GM12878 (cell line): Measurements from ENCODE around the gene RPS6KC1. TPM values are rescaled to one million over a fixed set of nuclear protein-coding genes. Genes with fewer than 3 reads are reported as not detected.

Source experiments
- ATAC-seq: fragments of 200-7000 bp; cut with Tn5 transposase; 3 replicates; pipeline ENCODE4 v1.9.1; 2020; ENCODE audit warnings: mild to moderate bottlenecking, moderate library complexity
- BruUV-seq: library from RNA; stranded (reverse); fragments of 400-500 nt; replicated peaks from 2 replicates; lab custom pipeline; 2021; lab: Mats Ljungman, UMichigan
- CTCF ChIA-PET: fragments of 300-600 bp; sonication (Branson Sonifier 250); formaldehyde crosslinking; extraction: SDS; loops from one replicate; lab custom pipeline; 2021; ENCODE audit warnings: inconsistent platforms; lab: Yijun Ruan, JAX
- POLR2A ChIA-PET: fragments of 350-600 bp; formaldehyde crosslinking; extraction: SDS; loops from one replicate; lab custom pipeline; 2021; ENCODE audit warnings: inconsistent platforms; lab: Charles Lee
- RAD21 ChIA-PET: fragments of 300-600 bp; sonication (Branson Sonifier 250); formaldehyde crosslinking; loops from one replicate; lab custom pipeline; 2023; ENCODE audit warnings: antibody characterized with exemption; ENCODE audit not compliant: unreplicated experiment; lab: Charles Lee
- SMC1A ChIA-PET: fragments of 300-600 bp; sonication (Branson Sonifier 250); formaldehyde crosslinking; loops from one replicate; lab custom pipeline; 2023; ENCODE audit not compliant: unreplicated experiment, uncharacterized antibody; lab: Charles Lee
- DNase-seq: peaks from one replicate; pipeline ENCODE4 v3.0.0-alpha.2; 2011; ENCODE audit warnings: low read depth, low spot score
- FAIRE-seq: peaks from 3 replicates; lab custom pipeline; 2011; peaks lifted over from hg19 to GRCh38; lab: Jason Lieb, UNC
- H2AFZ ChIP-seq: 2 replicates; pipeline ENCODE4 v1.6.0; 2011; ENCODE audit warnings: low read depth, low read length, control low read depth; ENCODE audit not compliant: control insufficient read depth
- H3K27ac ChIP-seq: 2 replicates; pipeline ENCODE4 v1.5.1; 2011; ENCODE audit warnings: control low read depth; ENCODE audit not compliant: control insufficient read depth, insufficient read depth
- H3K27me3 ChIP-seq, 2 experiments: replicated peaks in 1 of 2; 2 replicates each; pipeline versions ENCODE4 v1.6.0 to v1.6.1; 2011; ENCODE audit warnings: low read length in 1 of 2; ENCODE audit not compliant: control insufficient read depth in 2 of 2, insufficient read depth in 2 of 2
- H3K36me3 ChIP-seq, 2 experiments: 2 replicates each; pipeline ENCODE4 v1.5.1; 2011; ENCODE audit warnings: low read length in 1 of 2; ENCODE audit not compliant: control insufficient read depth in 2 of 2, insufficient read depth in 2 of 2
- H3K4me1 ChIP-seq: 2 replicates; pipeline ENCODE4 v1.6.1; 2011; ENCODE audit warnings: mild to moderate bottlenecking, low read length, moderate library complexity, mixed read lengths; ENCODE audit not compliant: control insufficient read depth, insufficient read depth
- H3K4me2 ChIP-seq: 2 replicates; pipeline ENCODE4 v1.6.0; 2011; ENCODE audit warnings: control low read depth; ENCODE audit not compliant: control insufficient read depth, insufficient read depth
- H3K4me3 ChIP-seq: fragments of 200-600 bp; sonication (generic); 2 replicates; pipeline ENCODE4 v1.5.1; 2016
- H3K79me2 ChIP-seq: 2 replicates; pipeline ENCODE4 v1.6.0; 2011; ENCODE audit warnings: low read length; ENCODE audit not compliant: control insufficient read depth, insufficient read depth
- H3K9ac ChIP-seq: 2 replicates; pipeline ENCODE4 v1.8.0; 2011; ENCODE audit warnings: low read length, control low read depth, mixed read lengths; ENCODE audit not compliant: control insufficient read depth, insufficient read depth
- H3K9me3 ChIP-seq: replicated peaks from 3 replicates; pipeline ENCODE4 v1.5.1; 2011; ENCODE audit warnings: mild to moderate bottlenecking, low read length; ENCODE audit not compliant: control insufficient read depth, insufficient read depth
- H4K20me1 ChIP-seq: 2 replicates; pipeline ENCODE4 v1.6.0; 2011; ENCODE audit not compliant: control insufficient read depth, insufficient read depth
- ATF2 ChIP-seq: IDR thresholded peaks from 2 replicates; pipeline ENCODE4 v1.6.1; 2012; ENCODE audit warnings: low read length, inconsistent platforms
- BHLHE40 ChIP-seq, 2 experiments: fragments of 450-650 bp in 1 of 2; IDR thresholded peaks; 2 replicates each; pipeline ENCODE4 v1.6.1; 2011 to 2017; ENCODE audit warnings: low read depth in 2 of 2, borderline replicate concordance in 1 of 2, improper control_type of control experiment in 1 of 2, low read length in 1 of 2, mild to moderate bottlenecking in 1 of 2
- CTCF ChIP-seq, 3 experiments: IDR thresholded peaks in 2 of 3; conservative IDR thresholded peaks in 1 of 3; 2 replicates each; pipeline ENCODE4 v1.5.1; 2011; ENCODE audit warnings: low read depth in 3 of 3, low read length in 3 of 3, mild to moderate bottlenecking in 3 of 3, control low read depth in 2 of 3, moderate library complexity in 2 of 3, inconsistent platforms in 1 of 3, mixed read lengths in 1 of 3; ENCODE audit not compliant: control insufficient read depth in 2 of 3, insufficient read depth in 1 of 3; ENCODE audit errors: extremely low read depth in 1 of 3
- DPF2 ChIP-seq: fragments of 450-650 bp; IDR thresholded peaks from 2 replicates; pipeline ENCODE4 v1.6.1; 2017; ENCODE audit warnings: mild to moderate bottlenecking
- E2F8 ChIP-seq: fragments of 450-650 bp; IDR thresholded peaks from 2 replicates; pipeline ENCODE4 v1.6.1; 2018; ENCODE audit warnings: mild to moderate bottlenecking, low read depth, moderate library complexity; ENCODE audit not compliant: partially characterized antibody
- KAT2A ChIP-seq: conservative IDR thresholded peaks from 2 replicates; pipeline ENCODE4 v1.6.1; 2011; ENCODE audit warnings: low read depth, low read length; ENCODE audit not compliant: control insufficient read depth
- KDM1A ChIP-seq: fragments of 200-600 bp; sonication (generic); IDR thresholded peaks from 2 replicates; pipeline ENCODE4 v1.6.1; 2016; ENCODE audit warnings: borderline replicate concordance
- KLF5 ChIP-seq: fragments of 450-650 bp; IDR thresholded peaks from 2 replicates; pipeline ENCODE4 v1.6.1; 2014; ENCODE audit warnings: mild to moderate bottlenecking; ENCODE audit not compliant: partially characterized antibody
- NBN ChIP-seq: fragments of 450-650 bp; IDR thresholded peaks from 2 replicates; pipeline ENCODE4 v1.6.1; 2016
- NFYB ChIP-seq: IDR thresholded peaks from 2 replicates; pipeline ENCODE4 v1.6.1; 2011; ENCODE audit warnings: low read depth, mild to moderate bottlenecking, low read length, improper control_type of control experiment, moderate library complexity; ENCODE audit not compliant: insufficient read depth
- PAX5 ChIP-seq: IDR thresholded peaks from 2 replicates; pipeline ENCODE4 v1.6.1; 2011; ENCODE audit warnings: low read depth, low read length, borderline replicate concordance
- POLR2AphosphoS2 ChIP-seq: IDR thresholded peaks from 2 replicates; pipeline ENCODE4 v1.6.1; 2011; ENCODE audit warnings: low read depth, mild to moderate bottlenecking, low read length, improper control_type of control experiment, moderate library complexity
- POU2F2 ChIP-seq: IDR thresholded peaks from 3 replicates; pipeline ENCODE4 v1.6.1; 2011; ENCODE audit warnings: low read depth, mild to moderate bottlenecking, low read length, borderline replicate concordance
- RUNX3 ChIP-seq: IDR thresholded peaks from 2 replicates; pipeline ENCODE4 v1.6.1; 2012; ENCODE audit warnings: low read length, inconsistent platforms
- TCF7 ChIP-seq: IDR thresholded peaks from 2 replicates; pipeline ENCODE4 v1.6.1; 2014; ENCODE audit warnings: antibody characterized with exemption, borderline replicate concordance
- ZNF622 ChIP-seq: fragments of 450-650 bp; IDR thresholded peaks from 2 replicates; pipeline ENCODE4 v1.6.1; 2017; ENCODE audit warnings: mild to moderate bottlenecking, inconsistent platforms
- WGBS: methylation state at CpG from one replicate; pipeline ENCODE4 v1.1.6; 2016; ENCODE audit warnings: low lambda C conversion rate; ENCODE audit not compliant: insufficient replicate concordance, insufficient coverage; ENCODE audit errors: missing lambda C conversion rate; 5-methylcytosine and 5-hydroxymethylcytosine counted together
- in situ Hi-C: fragments of 300-500 bp; cut with MboI; formaldehyde crosslinking; loops from 9 replicates; pipeline ENCODE4 v1.14.3; 2018; ENCODE audit warnings: mixed read lengths
- intact Hi-C: fragments of 100-400 bp; cut with micrococcal nuclease; formaldehyde crosslinking; loops from one replicate; pipeline ENCODE4 v1.14.2; 2022; ENCODE audit not compliant: unreplicated experiment
- polyA plus RNA-seq, 11 experiments: library from polyadenylated mRNA; depleted of rRNA in 4 of 11; unstranded in 6 of 11; stranded (reverse) in 5 of 11; fragments of >200 nt; fragmentation: Nextera tagmentation in 4 of 11; fragmentation: Illumina TruSeq in 1 of 11; extraction: Ambion mirVana in 4 of 11; extraction: Trizol in 1 of 11; gene quantifications; 1 replicate in 1 of 11; 2 replicates in 10 of 11; pipeline versions ENCODE4 v1.2.1 to v1.2.3, GENCODE V29; 2011 to 2016; ENCODE audit warnings: inconsistent platforms in 2 of 11, missing spikeins in 2 of 11, low read depth in 1 of 11
- total RNA-seq, 4 experiments: library from RNA; depleted of rRNA in 3 of 4; stranded (reverse); fragments of >200 nt in 3 of 4; fragmentation: Illumina TruSeq in 1 of 4; extraction: Trizol in 1 of 4; gene quantifications; 2 replicates each; pipeline versions ENCODE4 v1.2.1 to v1.2.3, GENCODE V29; 2013 to 2021

The RPS6KC1 gene
- total and polyA plus RNA-seq, 10 of the 15 experiments (the other 5 are each of a cell fraction or from before 2014, with no cell fraction given) = 2.9 to 17.3 (median 12.2) TPM

GRCh38 chr1:213032651-213033050 lies 18.4 kb upstream of the RPS6KC1 start:
- no peak overlapping the region for H2AFZ ChIP-seq
- CTCF ChIA-PET = no interaction called here
- BruUV-seq = no TSS peak

GRCh38 chr1:213034713-213035112 lies 16.3 kb upstream of the RPS6KC1 start:
- Histone ChIP-seq H4K20me1 (no peaks in the 10 kb centered on the region), H3K9me3 (no peaks in the 10 kb centered on the region; the same call in 2 of the 3 replicates), H2AFZ (no peak overlapping the region), H3K79me2 (no peaks in the 10 kb centered on the region), H3K4me2 (no peak overlapping the region), H3K36me3 (no peaks in the 10 kb centered on the region), H3K4me1 (no peaks in the 10 kb centered on the region), H3K27me3 (no peaks in the 10 kb centered on the region), H3K4me3 (no peak overlapping the region), H3K9ac (no peak overlapping the region), H3K27ac (no peak overlapping the region)
- BruUV-seq = no TSS peak
- no peak for FAIRE-seq
- ChIA-PET POLR2A (no interaction called here), CTCF (no interaction called here), SMC1A (no interaction called here), RAD21 (no interaction called here)
- 23% methylated on average over 1 of the region's 1 CpG for WGBS
- intact Hi-C loops (no loop called here), in situ Hi-C loops (no loop called here)
- no peak for DNase-seq
- no peak for ATAC-seq
- TF ChIP-seq KDM1A (no peak), TCF7 (no peak), E2F8 (no peak), NBN (no peak), ATF2 (no peak), CTCF (IDR thresholded peaks at IDR 0.05 in 2 of 3, conservative IDR thresholded peaks at IDR 0.05 in 1 of 3; ENCODE audit: control insufficient read depth in 2 of 3, extremely low read depth in 1 of 3, insufficient read depth in 1 of 3, low read depth in 3 of 3, low read length in 3 of 3) (no peak), PAX5 (no peak), KAT2A (no peak), DPF2 (no peak)

More at GRCh38 chr1:213032651-213033050, 18.4 kb upstream of the RPS6KC1 start:
- no peaks in the 10 kb centered on the region for H4K20me1 ChIP-seq
- TF ChIP-seq NFYB = no peak
- TF ChIP-seq KLF5 = no peak
- no peak for TF ChIP-seq POLR2AphosphoS2
- TF ChIP-seq POU2F2 = no peak
- TF ChIP-seq RUNX3 = no peak
- TF ChIP-seq ZNF622 = no peak
- no peak for TF ChIP-seq BHLHE40 (IDR thresholded peaks at IDR 0.05; ENCODE audit: borderline replicate concordance in 1 of 2, low read depth in 2 of 2, low read length in 1 of 2)
- FAIRE-seq (no peak), ATAC-seq (no peak), DNase-seq (no peak)
- SMC1A ChIA-PET = interaction anchor here (1.3 kb wide), 1 partner anchor 37 kb away, joined by 4 read pairs; no protein-coding TSS in a partner anchor
- no peaks in the 10 kb centered on the region for H3K79me2 ChIP-seq
- no peaks in the 10 kb centered on the region for H3K4me1 ChIP-seq
- RAD21 ChIA-PET = interaction anchor here (1.0 kb wide), 1 partner anchor 15 kb away, joined by 3 read pairs; no protein-coding TSS in a partner anchor
- no peak overlapping the region for H3K27ac ChIP-seq
- POLR2A ChIA-PET = no interaction called here
- H3K36me3 ChIP-seq = no peaks in the 10 kb centered on the region
- H3K9me3 ChIP-seq = no peaks in the 10 kb centered on the region; the same call in 2 of the 3 replicates
- intact Hi-C loops (no loop called here), in situ Hi-C loops (no loop called here)
- H3K27me3 ChIP-seq = no peaks in the 10 kb centered on the region
- no peak overlapping the region for H3K4me3 ChIP-seq
- H3K9ac ChIP-seq = no peak overlapping the region
- H3K4me2 ChIP-seq = no peak overlapping the region
